Mesendoderm (in vitro differentiated cells): ENCODE measurements around the gene ESYT2.

ENCODE experiments used
- DNase-seq: peaks from one replicate; pipeline ENCODE4 v3.0.0; 2013
- H2AK5ac ChIP-seq: 2 replicates; pipeline ENCODE4 v1.6.1; 2013; ENCODE audit warnings: low read length, inconsistent platforms
- H2BK120ac ChIP-seq: 2 replicates; pipeline ENCODE4 v1.6.1; 2013; ENCODE audit warnings: low read depth, mild to moderate bottlenecking, low read length, moderate library complexity, mixed read lengths
- H2BK15ac ChIP-seq: replicated peaks from 2 replicates; pipeline ENCODE4 v1.6.1; 2013; ENCODE audit warnings: low read depth, mild to moderate bottlenecking, moderate library complexity
- H2BK5ac ChIP-seq: 2 replicates; pipeline ENCODE4 v1.6.1; 2013; ENCODE audit warnings: low read length, inconsistent platforms
- H3K18ac ChIP-seq: 2 replicates; pipeline ENCODE4 v1.6.1; 2013; ENCODE audit warnings: mild to moderate bottlenecking, low read length, mixed read lengths
- H3K23ac ChIP-seq: one replicate; pipeline ENCODE4 v1.6.1; 2013; ENCODE audit warnings: low read length
- H3K27ac ChIP-seq: 2 replicates; pipeline ENCODE4 v1.5.1; 2013; ENCODE audit warnings: low read depth, mild to moderate bottlenecking, inconsistent platforms, low read length, moderate library complexity
- H3K27me3 ChIP-seq: 2 replicates; pipeline ENCODE4 v1.6.1; 2013; ENCODE audit warnings: low read length, control low read depth, mild to moderate bottlenecking, inconsistent platforms; ENCODE audit not compliant: insufficient read depth, poor library complexity
- H3K36me3 ChIP-seq: 2 replicates; pipeline ENCODE4 v1.6.1; 2013; ENCODE audit warnings: low read length, inconsistent platforms; ENCODE audit not compliant: control insufficient read depth, insufficient read depth
- H3K4ac ChIP-seq: one replicate; pipeline ENCODE4 v1.6.1; 2013; ENCODE audit warnings: low read depth, mild to moderate bottlenecking, low read length, moderate library complexity
- H3K4me1 ChIP-seq: 2 replicates; pipeline ENCODE4 v1.6.1; 2013; ENCODE audit warnings: low read depth, low read length, inconsistent platforms; ENCODE audit not compliant: control insufficient read depth
- H3K4me2 ChIP-seq: 2 replicates; pipeline ENCODE4 v1.6.1; 2013; ENCODE audit warnings: low read length
- H3K4me3 ChIP-seq: 2 replicates; pipeline ENCODE4 v1.5.1; 2013; ENCODE audit warnings: mild to moderate bottlenecking, low read length
- H3K56ac ChIP-seq: one replicate; pipeline ENCODE4 v1.6.1; 2013; ENCODE audit warnings: low read length
- H3K79me1 ChIP-seq: 2 replicates; pipeline ENCODE4 v1.6.1; 2013; ENCODE audit warnings: low read length, inconsistent platforms
- H3K79me2 ChIP-seq: 2 replicates; pipeline ENCODE4 v1.6.1; 2013; ENCODE audit warnings: mild to moderate bottlenecking, low read length; ENCODE audit not compliant: control insufficient read depth, insufficient read depth
- H3K9ac ChIP-seq: 2 replicates; pipeline ENCODE4 v1.6.1; 2013; ENCODE audit warnings: low read length, inconsistent platforms
- H4K5ac ChIP-seq: one replicate; pipeline ENCODE4 v1.6.1; 2013; ENCODE audit warnings: low read length
- H4K8ac ChIP-seq: one replicate; pipeline ENCODE4 v1.6.1; 2013; ENCODE audit warnings: low read depth, mild to moderate bottlenecking, control low read depth, low read length, moderate library complexity
- WGBS: extraction: QIAGEN DNeasy Blood & Tissue Kit; methylation state at CpG from one replicate; pipeline ENCODE4 v1.1.7; 2013; ENCODE audit warnings: low lambda C conversion rate, missing lambda C conversion rate; ENCODE audit not compliant: insufficient coverage; ENCODE audit errors: extremely low coverage; 5-methylcytosine and 5-hydroxymethylcytosine counted together

ESYT2 gene

DNA sequence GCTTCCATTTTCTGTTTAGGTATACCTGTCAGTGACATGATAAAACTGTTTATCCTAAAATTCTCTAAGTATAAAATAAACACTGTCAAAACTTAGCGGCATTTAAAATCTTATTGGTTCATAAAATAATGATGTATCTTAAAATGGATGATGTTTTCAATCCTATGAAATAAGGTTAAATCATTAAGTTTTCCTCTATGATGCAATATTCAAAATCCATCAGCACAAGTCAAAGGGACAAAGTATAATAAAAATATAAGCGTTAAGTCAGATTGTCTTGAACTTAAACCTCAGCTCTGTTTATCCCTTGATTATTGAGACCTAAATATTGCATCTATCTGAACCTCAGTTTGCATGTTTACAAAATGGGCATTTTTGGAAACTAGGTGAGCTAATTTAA lies 78.1 kb downstream of the ESYT2 start:
- Histone ChIP-seq H3K23ac (no peak overlapping the region), H2BK15ac (no peak overlapping the region), H3K4me3 (no peak overlapping the region), H2AK5ac (no peak overlapping the region), H3K18ac (no peak overlapping the region), H2BK120ac (no peak overlapping the region), H3K4me2 (no peak overlapping the region), H3K79me2 (no peaks in the 10 kb centered on the region), H3K56ac (no peak overlapping the region), H3K4ac (no peak overlapping the region), H4K8ac (no peak overlapping the region), H3K4me1 (no peaks in the 10 kb centered on the region), H3K9ac (no peak overlapping the region), H2BK5ac (no peak overlapping the region), H3K27ac (no peak overlapping the region), H3K79me1 (no peaks in the 10 kb centered on the region), H3K36me3 (peaks cover 1% of the 10 kb centered on the region), H4K5ac (no peak overlapping the region), H3K27me3 (no peaks in the 10 kb centered on the region)
- WGBS = no CpG with 5 or more reads among the region's 2 CpGs
- no peak for DNase-seq

- no CpG with 5 or more reads among the region's 3 CpGs for whole genome bisulfite sequencing
- no peaks in the 10 kb centered on the region for H3K36me3 ChIP-seq
Observed at GRCh38 chr7:158750702-158751101, 78.6 kb downstream of the ESYT2 start.

GRCh38 chr7:158749396-158749795 lies 79.9 kb downstream of the ESYT2 start:
- H2BK5ac ChIP-seq = no peak overlapping the region
- H3K4me3 ChIP-seq = no peak overlapping the region
- no peak overlapping the region for H3K4me2 ChIP-seq
- no peak for DNase-seq
- H2BK120ac ChIP-seq = no peak overlapping the region
- H3K36me3 ChIP-seq = peaks cover 1% of the 10 kb centered on the region
- H3K56ac ChIP-seq = no peak overlapping the region
- no peaks in the 10 kb centered on the region for H3K4me1 ChIP-seq
- no peak overlapping the region for H3K23ac ChIP-seq
- H3K79me2 ChIP-seq = no peaks in the 10 kb centered on the region
- no peak overlapping the region for H2BK15ac ChIP-seq
- H2AK5ac ChIP-seq = no peak overlapping the region
- no peak overlapping the region for H3K4ac ChIP-seq
- no peak overlapping the region for H3K18ac ChIP-seq
- no peak overlapping the region for H4K5ac ChIP-seq
- H3K27ac ChIP-seq = no peak overlapping the region
- no CpG with 5 or more reads among the region's 9 CpGs for WGBS
- no peak overlapping the region for H4K8ac ChIP-seq
- H3K79me1 ChIP-seq = no peaks in the 10 kb centered on the region
- H3K9ac ChIP-seq = no peak overlapping the region
- no peaks in the 10 kb centered on the region for H3K27me3 ChIP-seq

More at GRCh38 chr7:158750702-158751101, 78.6 kb downstream of the ESYT2 start:
- Histone ChIP-seq H3K79me2 (no peaks in the 10 kb centered on the region), H3K27me3 (no peaks in the 10 kb centered on the region), H3K4me3 (no peak overlapping the region), H3K18ac (no peak overlapping the region), H3K4ac (no peak overlapping the region), H3K4me1 (no peaks in the 10 kb centered on the region), H2BK120ac (no peak overlapping the region), H3K27ac (no peak overlapping the region), H3K4me2 (no peak overlapping the region), H4K8ac (no peak overlapping the region), H3K9ac (no peak overlapping the region), H3K79me1 (no peaks in the 10 kb centered on the region), H2AK5ac (no peak overlapping the region), H2BK5ac (no peak overlapping the region), H3K56ac (no peak overlapping the region), H4K5ac (no peak overlapping the region), H2BK15ac (no peak overlapping the region), H3K23ac (no peak overlapping the region)
- no peak for DNase-seq

GRCh38 chr7:158748335-158748734 lies 81.0 kb downstream of the ESYT2 start:
- Histone ChIP-seq H3K79me2 (no peaks in the 10 kb centered on the region), H2BK5ac (no peak overlapping the region)
- no CpG with 5 or more reads among the region's 10 CpGs for WGBS

GRCh38 chr7:158747408-158747807 lies 81.9 kb downstream of the ESYT2 start:
- Histone ChIP-seq H3K9ac (no peak overlapping the region), H3K18ac (no peak overlapping the region), H3K4ac (no peak overlapping the region), H3K27ac (no peak overlapping the region), H4K5ac (no peak overlapping the region), H3K23ac (no peak overlapping the region), H2BK120ac (no peak overlapping the region), H4K8ac (no peak overlapping the region), H3K79me1 (no peaks in the 10 kb centered on the region), H3K79me2 (no peaks in the 10 kb centered on the region), H2BK5ac (no peak overlapping the region), H2BK15ac (no peak overlapping the region), H3K4me3 (no peak overlapping the region), H3K36me3 (peaks cover 1% of the 10 kb centered on the region), H3K4me2 (no peak overlapping the region), H3K4me1 (no peaks in the 10 kb centered on the region), H2AK5ac (no peak overlapping the region), H3K27me3 (no peaks in the 10 kb centered on the region), H3K56ac (no peak overlapping the region)
- no CpG with 5 or more reads among the region's 10 CpGs for WGBS
- no peak for DNase-seq

More at GRCh38 chr7:158748335-158748734, 81.0 kb downstream of the ESYT2 start:
- Histone ChIP-seq H4K8ac (no peak overlapping the region), H3K4me1 (no peaks in the 10 kb centered on the region), H4K5ac (no peak overlapping the region), H3K79me1 (no peaks in the 10 kb centered on the region), H2BK15ac (no peak overlapping the region), H3K4me3 (no peak overlapping the region), H2AK5ac (no peak overlapping the region), H3K4me2 (no peak overlapping the region), H3K9ac (no peak overlapping the region), H3K27ac (no peak overlapping the region), H3K27me3 (no peaks in the 10 kb centered on the region), H3K4ac (no peak overlapping the region), H3K18ac (no peak overlapping the region), H2BK120ac (no peak overlapping the region), H3K23ac (no peak overlapping the region), H3K56ac (no peak overlapping the region), H3K36me3 (peaks cover 1% of the 10 kb centered on the region)
- DNase-seq = no peak

GRCh38 chr7:158746957-158747356 lies 82.4 kb downstream of the ESYT2 start:
- Histone ChIP-seq H2BK120ac (no peak overlapping the region), H3K9ac (no peak overlapping the region), H3K4ac (no peak overlapping the region), H3K79me2 (no peaks in the 10 kb centered on the region), H2BK5ac (no peak overlapping the region), H3K18ac (no peak overlapping the region), H3K4me1 (no peaks in the 10 kb centered on the region), H2BK15ac (no peak overlapping the region), H3K27ac (no peak overlapping the region), H3K36me3 (peaks cover 1% of the 10 kb centered on the region), H3K79me1 (no peaks in the 10 kb centered on the region), H3K4me3 (no peak overlapping the region), H3K56ac (no peak overlapping the region), H4K8ac (no peak overlapping the region), H4K5ac (no peak overlapping the region), H2AK5ac (no peak overlapping the region), H3K23ac (no peak overlapping the region), H3K4me2 (no peak overlapping the region), H3K27me3 (no peaks in the 10 kb centered on the region)
- WGBS = no CpG with 5 or more reads among the region's 9 CpGs
- DNase-seq = no peak
